Spleen (tissue), 7 donors: ENCODE data around the gene SAAL1.

Experiments
- POLR2A ChIP-seq, 3 donors: fragments of 450-650 bp; IDR thresholded peaks; one replicate each; pipeline ENCODE4 v1.5.1; 2017; ENCODE audit warnings: antibody characterized with exemption in 3 of 3, mild to moderate bottlenecking in 1 of 3
- POLR2AphosphoS5 ChIP-seq, 3 donors: sonication (generic); formaldehyde crosslinking; IDR thresholded peaks; one replicate each; pipeline ENCODE4 v1.5.1; 2017; ENCODE audit warnings: antibody characterized with exemption in 3 of 3
- TF ChIP-seq, protein P1 (sequence below), 11 experiments: fragments of 200-600 bp in 7 of 11; fragments of 450-650 bp in 4 of 11; sonication (generic) in 4 of 11; IDR thresholded peaks in 8 of 11; conservative IDR thresholded peaks in 3 of 11; 1 replicate in 7 of 11; 2 replicates in 4 of 11; pipeline versions ENCODE4 v1.4.0 to v1.8.0; 2016 to 2021; ENCODE audit warnings: antibody characterized with exemption in 11 of 11, inconsistent platforms in 4 of 11, mild to moderate bottlenecking in 1 of 11
- donor health status: DM: no; HTN: no; CAD: no; lungs with moderate emphysema.
- donor health status: DM: no; HTN: no; CAD: no.
- donor health status: DM: no; HTN: no; CAD: no.

DNA sequence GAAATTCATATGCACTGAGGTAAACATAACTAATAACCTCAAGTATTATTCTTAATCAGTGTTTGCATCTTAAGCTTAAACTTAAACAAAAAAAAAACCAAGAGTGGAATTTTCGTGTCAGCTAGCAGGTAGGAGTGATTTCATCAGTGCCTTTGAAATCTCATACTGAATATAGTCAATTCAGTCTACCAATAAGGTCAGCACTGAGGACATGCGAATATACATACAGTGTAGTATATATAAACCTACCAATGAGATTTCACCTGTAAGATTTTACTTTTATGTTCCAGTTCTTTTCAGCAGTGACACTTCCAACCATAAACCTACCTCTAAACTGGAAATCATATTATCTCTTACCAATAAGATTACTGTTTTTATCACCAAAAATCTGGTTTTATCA lies 27.0 kb downstream of the SAAL1 start:
- TF ChIP-seq, protein P1, sequence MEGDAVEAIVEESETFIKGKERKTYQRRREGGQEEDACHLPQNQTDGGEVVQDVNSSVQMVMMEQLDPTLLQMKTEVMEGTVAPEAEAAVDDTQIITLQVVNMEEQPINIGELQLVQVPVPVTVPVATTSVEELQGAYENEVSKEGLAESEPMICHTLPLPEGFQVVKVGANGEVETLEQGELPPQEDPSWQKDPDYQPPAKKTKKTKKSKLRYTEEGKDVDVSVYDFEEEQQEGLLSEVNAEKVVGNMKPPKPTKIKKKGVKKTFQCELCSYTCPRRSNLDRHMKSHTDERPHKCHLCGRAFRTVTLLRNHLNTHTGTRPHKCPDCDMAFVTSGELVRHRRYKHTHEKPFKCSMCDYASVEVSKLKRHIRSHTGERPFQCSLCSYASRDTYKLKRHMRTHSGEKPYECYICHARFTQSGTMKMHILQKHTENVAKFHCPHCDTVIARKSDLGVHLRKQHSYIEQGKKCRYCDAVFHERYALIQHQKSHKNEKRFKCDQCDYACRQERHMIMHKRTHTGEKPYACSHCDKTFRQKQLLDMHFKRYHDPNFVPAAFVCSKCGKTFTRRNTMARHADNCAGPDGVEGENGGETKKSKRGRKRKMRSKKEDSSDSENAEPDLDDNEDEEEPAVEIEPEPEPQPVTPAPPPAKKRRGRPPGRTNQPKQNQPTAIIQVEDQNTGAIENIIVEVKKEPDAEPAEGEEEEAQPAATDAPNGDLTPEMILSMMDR (IDR thresholded peaks at IDR 0.05 in 8 of 11, conservative IDR thresholded peaks at IDR 0.05 in 3 of 11) = no peak
- TF ChIP-seq POLR2A (IDR thresholded peaks at IDR 0.05) = no peak
- TF ChIP-seq POLR2AphosphoS5 (IDR thresholded peaks at IDR 0.05) = no peak
